GM18498 (cell line): ENCODE measurements around the gene HRG.

Experiments used
- ATAC-seq: cut with Tn5 transposase; IDR thresholded peaks from one replicate; pipeline ENCODE4 v1.9.1; 2021; ENCODE audit warnings: mild to moderate bottlenecking, moderate library complexity; ENCODE audit not compliant: unreplicated experiment

HRG gene

DNA sequence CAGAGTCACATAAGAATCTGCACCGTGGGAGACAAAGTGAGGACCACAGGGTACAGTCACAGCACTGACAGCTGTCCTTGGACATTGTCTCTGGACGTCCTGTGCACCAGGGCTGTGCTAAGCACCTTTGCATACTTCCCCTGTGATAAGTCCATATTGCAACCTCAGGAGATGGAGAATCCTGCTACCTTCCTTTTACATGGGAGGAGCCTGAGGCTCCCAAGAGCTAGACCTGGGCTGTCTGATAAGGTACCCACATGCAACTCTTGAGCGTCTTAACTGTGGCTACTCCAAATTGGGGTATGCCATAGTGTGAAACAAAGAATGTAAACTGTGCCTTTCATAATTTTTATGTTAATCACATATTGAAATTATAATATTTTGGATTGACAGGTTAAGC, 28.1 kb upstream of the HRG start:
- no peak for ATAC-seq

DNA sequence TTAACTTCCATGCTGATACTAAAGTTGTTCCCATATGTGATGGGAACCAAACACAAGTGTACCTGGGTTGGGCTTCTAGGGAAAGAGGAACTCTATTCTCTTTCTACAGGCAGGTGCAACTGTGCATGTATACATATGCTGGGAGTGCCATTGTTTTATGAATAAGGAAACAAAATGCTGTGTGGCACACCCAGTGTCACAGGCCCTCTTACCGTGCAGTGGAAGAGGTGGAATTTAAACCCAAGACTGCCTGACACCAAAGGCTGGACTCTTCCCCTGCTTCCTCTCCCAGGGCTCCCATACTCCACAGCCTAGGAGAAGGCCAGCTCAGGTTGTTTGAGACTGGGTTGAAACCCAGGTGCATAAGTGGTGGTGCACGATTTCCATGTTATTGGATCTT, 27.6 kb upstream of the HRG start:
- ATAC-seq = no peak

DNA sequence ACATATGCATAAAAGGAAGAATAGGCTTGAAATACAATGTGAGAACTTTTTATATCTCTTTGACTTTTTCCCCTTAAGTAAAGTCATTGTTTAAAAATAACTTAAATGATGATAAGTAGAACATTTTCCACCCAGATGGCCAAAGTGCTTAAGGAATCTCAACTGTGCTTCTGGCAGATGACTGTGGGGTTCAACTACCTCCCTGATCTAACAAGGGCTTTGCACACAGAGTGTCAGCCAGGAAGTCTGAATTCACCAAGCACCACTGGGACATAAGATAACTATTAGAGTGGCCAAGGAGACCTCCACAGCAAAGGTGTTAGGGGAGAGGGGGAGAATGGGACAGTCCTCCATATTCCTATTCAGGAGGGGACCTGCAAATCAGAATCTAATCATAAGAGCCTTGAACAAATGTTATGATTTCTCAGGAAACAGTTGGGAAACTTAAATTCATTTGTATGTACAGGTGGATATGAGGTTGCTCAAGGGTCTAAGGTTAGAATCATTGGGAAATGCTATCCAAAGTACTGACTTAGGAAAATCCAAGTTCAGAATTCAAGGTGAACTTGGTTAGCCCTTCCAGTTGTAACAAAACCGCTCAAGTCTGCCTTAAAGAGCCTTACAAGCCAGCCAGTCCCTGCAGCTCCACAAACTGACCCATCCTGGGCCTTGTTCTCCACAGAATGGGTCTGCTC, 25.9 kb upstream of the HRG start, which contains the start of gene FETUB:
TSS of gene FETUB (plus strand) at position 622 of the 695 bp plus-strand sequence. CDS start at position 684, 62 bp downstream.
- no peak for ATAC-seq

DNA sequence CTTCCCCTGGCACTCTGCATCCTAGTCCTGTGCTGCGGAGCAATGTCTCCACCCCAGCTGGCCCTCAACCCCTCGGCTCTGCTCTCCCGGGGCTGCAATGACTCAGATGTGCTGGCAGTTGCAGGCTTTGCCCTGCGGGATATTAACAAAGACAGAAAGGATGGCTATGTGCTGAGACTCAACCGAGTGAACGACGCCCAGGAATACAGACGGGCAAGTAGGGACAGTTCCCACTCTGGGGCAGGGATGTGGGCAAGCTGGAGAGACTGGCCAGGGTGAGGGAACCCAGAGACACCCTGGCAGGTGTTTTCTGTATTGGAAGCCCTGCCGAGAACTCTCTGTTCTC, 25.4 kb upstream of the HRG start:
- ATAC-seq = no peak

DNA sequence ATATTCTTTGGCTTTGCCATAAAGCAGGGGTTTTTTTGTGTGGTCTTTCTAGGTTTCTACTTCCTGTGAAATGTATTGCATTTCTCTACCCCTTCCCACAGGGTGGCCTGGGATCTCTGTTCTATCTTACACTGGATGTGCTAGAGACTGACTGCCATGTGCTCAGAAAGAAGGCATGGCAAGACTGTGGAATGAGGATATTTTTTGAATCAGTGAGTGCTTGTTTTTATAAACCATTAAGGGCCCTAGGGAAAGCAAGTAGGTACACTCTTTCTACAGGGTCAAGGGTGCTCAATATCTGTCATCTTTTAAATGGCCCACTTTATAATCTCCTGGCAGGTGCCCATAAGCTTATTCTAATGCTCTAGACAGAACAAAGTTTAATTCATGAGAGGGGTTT, 24.9 kb upstream of the HRG start:
- no peak for ATAC-seq

DNA sequence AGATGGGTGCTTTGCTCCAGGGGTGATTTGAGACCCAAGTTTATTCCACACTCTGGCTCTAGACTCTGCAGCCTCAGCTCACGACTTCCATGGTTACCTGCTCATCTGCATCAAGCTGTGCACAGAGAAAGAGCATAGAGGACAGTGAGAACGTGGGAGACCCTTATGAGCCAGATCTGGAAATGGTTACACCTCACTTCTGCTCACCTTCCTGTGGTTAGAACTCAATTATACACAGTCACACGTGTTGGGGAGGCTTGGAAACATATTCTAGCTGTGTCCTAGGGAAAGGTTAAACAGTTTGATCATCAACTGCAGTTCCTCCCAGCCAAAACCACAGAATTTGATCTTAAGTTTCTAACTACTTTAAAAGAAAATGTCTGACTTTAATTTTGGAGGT, 23.8 kb upstream of the HRG start:
- ATAC-seq = no peak

DNA sequence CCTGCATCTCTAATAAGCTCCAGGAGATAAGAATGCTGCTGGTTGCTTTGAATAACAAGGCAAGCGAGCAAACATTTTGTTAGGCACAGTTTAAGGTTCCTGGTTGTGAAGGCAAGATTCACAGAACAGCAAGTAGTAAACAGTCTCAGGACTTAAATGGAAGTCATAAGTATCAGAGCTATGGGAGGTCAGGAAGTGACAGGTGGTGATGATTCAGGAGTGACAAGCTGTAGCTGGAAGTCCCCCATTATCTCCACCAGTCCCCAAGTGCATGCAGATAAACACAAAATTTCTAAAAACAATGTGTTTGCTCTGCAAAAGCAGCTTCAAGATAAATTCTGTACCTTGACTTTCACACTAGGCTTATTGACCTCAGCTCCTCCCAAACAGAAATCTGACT, 22.3 kb upstream of the HRG start:
- no peak for ATAC-seq

DNA sequence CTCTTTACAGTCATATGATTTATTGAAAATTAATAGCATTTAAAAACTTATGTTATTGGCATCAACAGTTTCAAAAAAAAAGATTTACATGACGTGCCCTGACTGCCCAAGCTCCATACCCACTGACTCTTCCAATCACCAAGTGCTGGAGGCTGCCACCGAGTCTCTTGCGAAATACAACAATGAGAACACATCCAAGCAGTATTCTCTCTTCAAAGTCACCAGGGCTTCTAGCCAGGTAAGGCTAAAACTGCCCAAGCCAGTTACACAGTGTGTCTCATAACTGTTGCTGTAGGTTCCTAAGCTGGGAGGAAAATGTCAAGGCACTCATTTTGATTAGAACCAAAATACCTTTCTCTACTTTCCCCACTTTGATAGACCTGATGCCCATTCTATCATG, 21.1 kb upstream of the HRG start:
- no peak for ATAC-seq

DNA sequence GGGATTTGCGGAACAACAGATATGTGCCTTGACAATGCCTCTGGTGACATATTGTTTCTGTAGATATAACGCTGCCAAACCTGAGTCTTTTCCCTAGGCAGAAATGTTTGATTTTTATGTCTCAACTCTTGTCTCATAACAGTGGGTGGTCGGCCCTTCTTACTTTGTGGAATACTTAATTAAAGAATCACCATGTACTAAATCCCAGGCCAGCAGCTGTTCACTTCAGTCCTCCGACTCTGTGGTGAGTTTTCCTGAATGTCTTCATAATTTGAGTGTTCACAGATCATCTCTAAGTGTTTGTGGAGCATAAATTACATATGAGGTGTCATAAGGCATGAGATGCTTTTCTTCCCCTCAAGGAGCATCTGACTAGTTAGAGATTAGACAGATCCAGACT, 19.7 kb upstream of the HRG start:
- ATAC-seq = no peak

DNA sequence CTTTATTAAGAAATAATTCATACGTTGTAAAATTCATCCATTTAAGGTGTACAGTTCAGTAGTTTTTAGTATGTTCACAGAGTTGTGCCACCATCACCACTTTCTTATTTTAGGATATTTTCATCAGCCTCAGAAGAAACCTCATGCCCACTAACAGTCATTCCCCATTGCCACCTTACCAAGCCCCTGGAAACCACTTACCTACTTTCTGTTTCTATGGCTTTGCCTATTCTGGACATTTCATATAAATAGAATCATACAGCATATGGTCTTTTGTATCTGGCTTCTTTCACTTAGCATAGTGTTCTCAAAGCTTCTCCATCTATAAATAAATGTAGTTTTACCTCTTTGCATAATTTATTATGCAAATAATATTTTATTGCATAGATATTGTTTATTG, 19.0 kb upstream of the HRG start:
- ATAC-seq = no peak

DNA sequence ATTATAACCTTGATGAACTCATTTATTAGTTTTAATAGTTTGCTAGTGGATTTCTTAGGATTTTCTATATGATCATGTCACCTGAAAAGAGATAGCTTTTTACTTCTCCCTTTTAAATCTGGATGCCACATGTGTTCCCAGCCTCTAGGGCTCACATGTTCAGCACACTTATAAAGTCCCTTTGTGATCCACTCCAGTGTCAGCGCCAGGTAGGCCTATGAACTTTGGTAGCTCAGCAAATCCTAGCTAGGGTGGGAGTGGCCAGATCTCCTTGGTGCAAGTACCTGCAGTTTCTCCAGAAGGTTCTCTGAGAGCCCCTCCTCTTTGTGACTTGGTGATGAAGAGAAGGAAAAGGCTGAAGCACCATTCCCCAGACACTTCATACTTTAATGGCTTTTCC, 17.0 kb upstream of the HRG start:
- no peak for ATAC-seq

DNA sequence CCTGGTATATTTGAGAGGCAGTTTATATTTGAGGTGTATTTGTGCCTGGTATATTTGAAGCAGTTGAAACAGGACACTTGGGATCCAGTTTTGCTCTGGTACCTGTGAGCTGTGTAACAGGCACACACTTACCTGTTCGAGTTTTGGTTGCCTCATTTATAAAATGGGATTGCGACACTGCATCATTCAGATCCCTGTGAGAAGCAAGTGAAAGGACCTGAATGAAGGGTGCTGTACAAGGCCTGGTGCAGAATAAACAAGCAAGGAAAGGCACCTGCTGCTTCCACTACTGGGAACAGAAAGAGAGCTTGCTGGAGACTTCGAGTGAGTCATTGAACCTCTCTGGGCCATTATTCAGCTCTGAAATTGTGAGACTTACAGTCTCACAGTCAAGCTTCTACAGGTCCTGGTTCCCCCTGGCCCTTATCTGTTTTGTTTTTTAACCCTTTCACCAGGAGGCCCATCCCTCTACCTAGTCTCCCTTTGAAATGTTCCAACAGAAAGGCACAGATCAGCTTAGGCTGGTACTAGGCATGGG, 14.1 kb upstream of the HRG start:
- no peak for ATAC-seq

DNA sequence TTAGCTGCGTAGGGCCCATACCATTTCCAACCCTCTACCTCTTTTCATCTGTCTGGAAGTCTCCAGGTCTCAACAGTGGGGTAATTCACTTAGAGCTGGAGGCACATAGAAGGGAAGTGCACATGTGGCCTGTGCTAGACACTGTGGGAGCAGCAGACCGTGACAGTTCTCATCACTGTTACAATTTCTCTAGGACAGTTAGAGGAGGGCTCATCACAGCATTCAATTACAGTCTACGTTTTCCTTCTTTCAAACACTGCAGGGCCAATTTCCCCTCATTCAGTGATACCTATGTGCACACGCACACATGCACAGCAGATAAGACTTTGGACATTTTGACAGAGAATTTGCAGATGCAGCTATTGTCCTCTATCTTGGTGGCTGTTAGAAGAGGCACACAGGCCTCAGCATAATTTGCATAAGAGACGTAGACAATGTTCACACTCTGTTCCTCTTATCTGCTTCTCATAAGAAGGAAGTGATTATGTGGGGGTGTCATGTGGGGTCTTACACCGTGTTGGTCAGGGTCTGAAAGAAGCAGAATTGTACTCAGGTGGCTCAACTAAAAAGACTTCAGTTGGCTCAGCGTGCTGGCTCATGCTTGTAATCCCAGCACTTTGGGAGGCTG, 12.6 kb upstream of the HRG start:
- peak; percentile 97 for ATAC-seq

DNA sequence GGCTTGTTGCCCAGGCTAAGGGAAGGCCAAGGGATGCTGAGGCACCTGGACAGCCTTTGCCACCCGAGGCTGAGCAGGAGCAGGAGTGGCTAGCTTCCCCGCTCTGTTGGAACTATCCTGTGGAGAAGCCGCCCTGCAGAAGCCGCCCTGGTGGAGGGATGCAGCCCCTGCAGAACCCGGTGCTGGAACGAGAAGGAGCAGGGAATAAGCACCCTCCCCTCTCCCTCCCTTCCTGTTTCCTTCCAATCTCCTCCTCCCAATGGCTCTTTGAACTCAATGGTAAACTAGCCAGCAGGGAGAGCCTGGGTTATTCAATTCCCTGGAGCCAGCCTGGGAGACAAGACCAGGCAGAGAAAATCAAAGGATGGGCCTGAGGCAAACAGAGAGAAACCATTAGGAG, 11.8 kb upstream of the HRG start:
- ATAC-seq = no peak

DNA sequence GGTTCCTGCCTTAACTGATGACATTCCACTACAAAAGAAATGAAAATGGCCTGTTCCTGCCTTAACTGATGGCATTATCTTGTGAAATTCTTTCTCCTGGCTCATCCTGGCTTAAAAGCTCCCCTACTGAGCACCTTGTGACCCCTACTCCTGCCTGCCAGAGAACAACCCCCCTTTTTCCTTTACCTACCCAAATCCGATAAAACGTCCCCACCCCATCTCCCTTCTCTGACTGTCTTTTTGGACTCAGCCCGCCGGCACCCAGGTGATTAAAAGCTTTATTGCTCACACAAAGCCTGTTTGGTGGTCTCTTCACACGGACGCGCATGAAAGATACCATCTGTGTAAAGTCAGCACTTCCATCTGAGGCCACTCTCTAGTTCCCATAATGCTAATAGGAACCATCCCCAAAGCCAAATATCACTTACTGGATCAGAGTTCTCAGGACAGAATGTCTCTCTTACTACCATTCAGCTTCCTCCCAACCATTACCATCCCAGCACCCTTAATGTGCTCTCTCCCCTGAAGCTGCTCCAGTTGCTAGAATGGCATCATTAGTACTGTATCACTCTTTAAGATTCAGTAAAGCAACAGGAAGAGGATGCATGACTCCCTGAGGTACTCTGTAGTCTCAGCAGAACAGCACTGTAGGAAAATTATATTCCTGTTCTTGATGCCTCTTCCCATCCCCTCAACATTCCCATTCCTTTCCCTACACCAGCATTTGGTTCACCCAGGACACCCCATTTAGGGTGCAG, 2.3 kb upstream of the HRG start:
- ATAC-seq = no peak

DNA sequence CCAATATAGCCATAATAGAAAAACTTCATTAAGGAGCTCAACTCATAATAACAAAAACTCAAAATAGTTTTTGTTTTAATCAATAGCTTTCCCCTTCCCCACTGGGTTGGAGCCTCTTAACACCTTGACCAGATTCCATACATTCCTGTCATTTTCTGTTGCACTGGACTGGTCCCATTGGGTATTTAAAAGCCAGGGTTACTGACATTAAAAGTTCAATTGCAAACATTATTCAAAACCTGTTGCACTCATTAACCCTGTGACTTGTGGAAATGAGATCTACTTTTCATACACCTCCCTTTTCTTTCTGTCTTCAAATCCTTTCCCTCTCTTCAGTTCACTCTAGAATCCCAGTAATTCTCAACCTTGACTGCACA, 1.7 kb upstream of the HRG start:
- no peak for ATAC-seq

DNA sequence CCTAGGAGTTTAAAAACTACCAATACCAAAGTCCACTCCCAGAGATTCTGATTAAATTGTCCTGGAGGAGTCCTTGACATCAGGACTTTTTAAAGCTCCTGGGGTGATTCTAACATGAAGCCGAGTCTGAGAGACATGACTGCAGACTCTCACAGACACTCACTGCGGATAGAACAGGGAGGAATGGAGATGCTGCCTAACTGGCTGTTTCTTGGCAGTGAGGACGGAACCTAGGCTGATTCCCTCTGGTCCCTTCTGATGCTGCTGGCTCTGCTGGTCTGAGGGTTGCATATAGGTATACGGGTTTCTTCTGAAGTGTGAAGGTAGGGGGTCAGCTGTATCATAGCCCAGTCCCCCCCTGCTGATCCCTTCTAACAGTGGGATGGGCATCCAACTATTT, 1.3 kb upstream of the HRG start:
- no peak for ATAC-seq

DNA sequence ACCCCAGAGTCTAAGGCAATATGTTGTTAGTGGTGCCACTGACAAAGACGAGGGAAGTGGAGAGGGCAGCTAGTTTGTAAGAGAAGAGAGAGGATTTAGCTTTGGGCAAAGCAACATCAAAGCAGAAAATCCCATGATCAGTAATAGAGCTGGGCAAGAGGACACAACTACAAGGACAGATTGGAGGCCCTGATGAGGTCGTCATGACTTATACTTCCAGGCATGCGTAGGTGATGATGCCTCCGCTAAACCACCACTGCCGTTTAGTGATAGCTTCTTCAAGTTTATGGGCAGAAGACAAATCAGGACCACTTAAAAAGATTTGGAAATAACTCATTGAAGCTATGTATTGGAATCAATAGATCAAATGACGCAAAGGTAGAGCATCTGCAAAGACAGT, 2.6 kb downstream of the HRG start:
- no peak for ATAC-seq

DNA sequence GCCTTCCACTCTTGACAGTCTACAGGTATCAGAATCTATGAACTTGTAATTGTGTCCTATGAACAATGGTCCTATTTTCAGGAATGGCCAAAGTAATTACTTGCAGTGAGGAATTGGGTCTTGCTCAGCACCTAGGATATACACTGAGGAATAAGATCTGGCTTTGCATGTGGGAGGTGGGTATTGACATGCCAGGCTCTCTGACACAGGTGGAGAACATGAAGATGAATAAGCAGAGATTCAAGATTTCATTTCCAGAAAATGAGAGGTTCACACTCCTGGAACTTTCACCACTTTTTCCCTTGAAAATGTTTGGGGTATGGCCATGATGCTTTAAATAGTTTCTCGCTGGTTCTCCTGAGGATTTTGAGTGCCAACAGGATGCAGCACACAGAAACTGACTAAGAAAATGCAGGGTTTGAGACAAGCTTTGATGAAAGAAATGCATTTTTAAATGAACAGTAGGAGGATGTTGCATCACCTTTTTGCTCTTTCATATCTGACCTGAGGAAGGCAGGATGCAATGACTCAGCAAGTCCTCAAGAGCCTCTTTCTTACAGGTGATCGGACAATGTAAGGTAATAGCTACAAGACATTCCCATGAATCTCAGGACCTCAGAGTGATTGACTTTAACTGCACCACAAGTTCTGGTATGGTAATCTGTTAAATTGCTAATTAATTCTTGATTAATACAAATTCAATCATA, 3.7 kb downstream of the HRG start:
- no peak for ATAC-seq

DNA sequence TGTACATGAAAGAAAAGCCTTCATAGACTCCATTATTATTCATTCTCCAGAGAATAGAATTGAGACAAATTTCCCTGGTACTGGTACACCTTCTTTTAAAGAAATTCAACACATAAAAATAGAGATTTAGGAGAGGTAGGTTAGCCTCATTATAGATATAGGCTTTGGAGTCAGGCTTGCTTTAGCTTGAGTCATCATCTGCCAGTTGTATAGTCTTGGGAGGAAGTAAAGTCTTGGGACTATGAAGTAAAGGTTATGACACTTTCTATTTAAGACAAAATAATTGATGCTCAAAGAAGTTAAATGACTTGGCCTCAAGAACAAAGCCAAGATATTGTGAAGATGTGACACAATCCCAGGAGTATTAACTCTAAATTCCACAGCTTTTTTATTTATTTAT, 4.3 kb downstream of the HRG start:
- ATAC-seq = no peak

DNA sequence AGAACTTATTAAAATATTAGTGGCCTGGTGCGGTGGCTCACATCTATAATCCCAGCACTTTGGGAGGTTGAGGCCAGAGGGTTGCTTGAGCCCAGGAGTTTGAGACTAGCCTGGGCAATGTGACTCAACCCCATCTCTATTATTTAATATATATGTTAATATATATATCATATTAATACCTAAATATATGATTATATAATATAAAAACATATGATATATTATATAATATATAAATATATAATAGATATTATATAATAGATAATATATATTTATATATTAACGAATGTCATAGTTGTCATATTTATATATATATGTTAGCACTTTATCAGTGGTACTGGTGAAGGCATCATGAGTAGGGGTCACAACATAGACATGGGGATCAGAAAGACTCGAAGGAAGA, 5.2 kb downstream of the HRG start:
- ATAC-seq = no peak

DNA sequence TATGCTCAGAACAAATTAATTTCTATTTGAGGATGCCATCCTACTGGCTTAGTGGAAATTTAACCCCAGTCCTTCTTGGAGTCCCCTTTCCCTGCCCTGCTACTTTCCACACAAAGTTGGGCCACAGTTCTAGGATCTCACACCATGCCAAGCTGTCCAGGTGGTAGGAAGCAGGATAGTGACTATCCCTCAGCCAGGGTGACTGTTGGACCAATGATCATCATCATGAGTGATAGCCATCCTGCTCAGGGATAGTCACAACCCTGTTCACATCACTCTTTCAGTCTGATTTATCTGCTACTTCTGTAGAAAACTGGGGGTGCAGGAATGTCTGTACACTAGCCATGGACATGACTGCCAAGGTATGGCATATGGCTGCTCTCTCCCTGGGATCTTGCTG, 12.8 kb downstream of the HRG start:
- no peak for ATAC-seq
